Thoracic aorta endothelial cell (primary cell): Measurements from ENCODE around the gene AXL. TPM values are rescaled to one million over a fixed set of nuclear protein-coding genes. Genes with fewer than 3 reads are reported as not detected.

ENCODE experiments used
- small RNA-seq: library from RNA; depleted of rRNA; stranded (forward); fragments of <200 nt; gene quantifications from one replicate; pipeline ENCODE3, GENCODE V24; 2012
- total RNA-seq: library from RNA; depleted of rRNA; stranded (reverse); fragments of >200 nt; gene quantifications from 2 replicates; pipeline ENCODE4 v1.2.3, GENCODE V29; 2012

Gene AXL
- 228 and 242 TPM in 2 replicates for total RNA-seq

DNA sequence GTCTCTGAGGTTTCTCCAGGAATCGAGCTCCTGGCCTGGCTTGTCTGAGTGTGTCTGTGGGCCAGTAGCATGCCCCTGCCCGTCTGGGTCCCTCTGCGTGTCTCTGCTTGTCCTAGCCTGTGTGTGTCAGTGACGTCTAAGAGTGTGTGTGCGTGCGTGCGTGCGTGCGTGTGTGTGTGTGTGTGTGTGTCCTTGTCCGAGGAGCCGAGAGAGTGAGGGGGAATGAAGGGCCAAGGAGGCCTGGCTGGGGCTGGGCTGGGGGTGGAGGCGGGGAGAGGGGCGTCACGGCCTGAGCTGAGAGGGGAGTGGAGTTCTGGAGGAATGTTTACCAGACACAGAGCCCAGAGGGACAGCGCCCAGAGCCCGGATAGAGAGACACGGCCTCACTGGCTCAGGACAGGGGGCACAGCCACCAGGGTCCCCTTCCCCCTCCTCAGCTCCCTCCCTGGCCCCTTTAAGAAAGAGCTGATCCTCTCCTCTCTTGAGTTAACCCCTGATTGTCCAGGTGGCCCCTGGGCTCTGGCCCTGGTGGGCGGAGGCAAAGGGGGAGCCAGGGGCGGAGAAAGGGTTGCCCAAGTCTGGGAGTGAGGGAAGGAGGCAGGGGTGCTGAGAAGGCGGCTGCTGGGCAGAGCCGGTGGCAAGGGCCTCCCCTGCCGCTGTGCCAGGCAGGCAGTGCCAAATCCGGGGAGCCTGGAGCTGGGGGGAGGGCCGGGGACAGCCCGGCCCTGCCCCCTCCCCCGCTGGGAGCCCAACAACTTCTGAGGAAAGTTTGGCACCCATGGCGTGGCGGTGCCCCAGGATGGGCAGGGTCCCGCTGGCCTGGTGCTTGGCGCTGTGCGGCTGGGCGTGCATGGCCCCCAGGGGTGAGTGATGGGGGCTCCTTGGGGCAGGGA is at the start of gene AXL:
Gene AXL (plus strand): TSS at position 609 of the 893 bp plus-strand sequence. CDS start 170 bp downstream, at position 779.

DNA sequence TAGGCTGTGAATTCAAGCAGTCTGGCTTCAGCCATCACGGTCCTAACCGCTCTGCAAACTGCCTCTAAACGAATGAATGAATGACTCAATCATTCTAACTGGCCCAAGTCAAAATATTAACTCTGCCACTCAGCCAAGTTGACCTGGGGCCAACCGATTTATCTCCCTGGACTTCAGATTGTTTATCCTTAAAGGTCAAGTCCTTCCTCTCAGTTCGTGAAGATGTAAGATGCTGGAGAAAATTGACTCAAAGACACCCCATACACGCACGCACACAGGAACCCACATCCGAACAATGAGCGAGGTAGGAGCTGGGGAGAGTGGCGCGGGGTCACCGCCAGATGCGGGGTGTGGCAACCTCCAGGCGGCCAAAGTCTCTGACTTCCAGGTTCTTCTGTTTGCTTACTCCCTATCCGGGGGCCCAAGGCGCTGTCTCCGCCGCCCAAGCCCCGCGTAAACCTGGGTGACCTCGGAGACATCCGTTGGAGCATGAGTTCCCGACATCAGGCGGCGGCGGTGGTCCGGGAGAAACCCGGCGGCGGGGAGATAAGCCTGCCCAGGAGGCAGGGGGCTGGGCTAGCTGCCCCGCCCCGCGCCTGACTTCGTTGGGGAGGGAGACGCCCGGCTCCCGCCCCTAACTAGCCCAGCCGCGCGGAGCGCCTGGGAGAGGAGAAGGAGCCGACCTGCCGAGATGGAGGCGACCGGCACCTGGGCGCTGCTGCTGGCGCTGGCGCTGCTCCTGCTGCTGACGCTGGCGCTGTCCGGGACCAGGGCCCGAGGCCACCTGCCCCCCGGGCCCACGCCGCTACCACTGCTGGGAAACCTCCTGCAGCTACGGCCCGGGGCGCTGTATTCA is 26.2 kb upstream of the AXL start, which contains the start of gene CYP2S1:
Gene CYP2S1 (plus strand): TSS at position 646 of the 856 bp plus-strand sequence. CDS start 46 bp downstream, at position 692.

GRCh38 chr19:41263850-41264580 is 45.0 kb downstream of the AXL start, which contains the start of gene HNRNPUL1:
HNRNPUL1 (plus strand) TSS chr19:41264372; CDS start chr19:41264504, 132 bp downstream.

GRCh38 chr19:41310033-41310831 is 91.2 kb downstream of the AXL start, which contains the start of gene CCDC97:
CCDC97 (plus strand) TSS chr19:41310172; CDS start chr19:41310311, 139 bp downstream.

Small RNA genes lying within 50 kb of the gene (small RNA-seq; reads per million reads assigned to genes)
- gene RN7SL34P = not detected

Other genes with a start within 250 kb of the AXL start
- gene CYP2B6, start 227.9 kb upstream of the AXL start, total RNA-seq = not detected in 2 replicates
- gene CYP2A13, start 130.8 kb upstream of the AXL start, total RNA-seq = not detected in 2 replicates
- not detected in 2 replicates for gene CYP2F1, start 104.8 kb upstream of the AXL start, total RNA-seq
- gene CYP2S1, start 26.0 kb upstream of the AXL start, total RNA-seq = 0.22 and 0.93 TPM in 2 replicates
- 174 and 211 TPM in 2 replicates for gene HNRNPUL1, start 45.1 kb downstream of the AXL start, total RNA-seq
- gene CCDC97, start 90.9 kb downstream of the AXL start, total RNA-seq = 8.0 and 11.1 TPM in 2 replicates
- 44.5 and 45.9 TPM in 2 replicates for gene TGFB1, start 134.7 kb downstream of the AXL start, total RNA-seq
- gene B9D2, start 144.9 kb downstream of the AXL start, total RNA-seq = 4.1 and 4.4 TPM in 2 replicates
- 4.5 and 6.1 TPM in 2 replicates for gene TMEM91, start 157.3 kb downstream of the AXL start, total RNA-seq
- gene EXOSC5, start 178.1 kb downstream of the AXL start, total RNA-seq = 16.0 and 18.6 TPM in 2 replicates
- 28.2 and 36.3 TPM in 2 replicates for gene BCKDHA, start 178.6 kb downstream of the AXL start, total RNA-seq
- 3.6 and 5.0 TPM in 2 replicates for gene B3GNT8, start 208.2 kb downstream of the AXL start, total RNA-seq
- 48.8 and 59.0 TPM in 2 replicates for gene DMAC2, start 220.7 kb downstream of the AXL start, total RNA-seq
- gene ERICH4, start 223.9 kb downstream of the AXL start, total RNA-seq = not detected in 2 replicates